Urinary bladder (tissue), 4 donors: ENCODE data around the gene TMEM139. TPM values are rescaled to one million over a fixed set of nuclear protein-coding genes. Genes with fewer than 3 reads are reported as not detected.

ENCODE experiments used
- DNase-seq: peaks from one replicate; pipeline ENCODE4 v3.0.0-alpha.2; 2015; ENCODE audit errors: extremely low spot score
- H3K27ac ChIP-seq: one replicate; pipeline ENCODE4 v1.5.1; 2013; ENCODE audit warnings: low read depth, mild to moderate bottlenecking, moderate library complexity
- H3K36me3 ChIP-seq: one replicate; pipeline ENCODE4 v1.6.1; 2013; ENCODE audit warnings: mild to moderate bottlenecking, moderate library complexity; ENCODE audit not compliant: insufficient read depth
- H3K4me1 ChIP-seq: one replicate; pipeline ENCODE4 v1.6.1; 2013; ENCODE audit warnings: mild to moderate bottlenecking, moderate library complexity; ENCODE audit not compliant: insufficient read depth
- H3K4me3 ChIP-seq: one replicate; pipeline ENCODE4 v1.5.1; 2013; ENCODE audit warnings: low read depth, low read length
- WGBS: extraction: QIAGEN DNeasy Blood & Tissue Kit; methylation state at CpG from one replicate; pipeline ENCODE4 v1.1.7; 2013; 5-methylcytosine and 5-hydroxymethylcytosine counted together
- polyA plus RNA-seq: library from polyadenylated mRNA; stranded (reverse); fragments of 200-250 nt; gene quantifications from one replicate; pipeline ENCODE4 v1.2.3, GENCODE V29; 2013
- total RNA-seq: library from RNA; depleted of rRNA; stranded (reverse); fragments of >200 nt; gene quantifications from one replicate; pipeline ENCODE4 v1.2.3, GENCODE V29; 2014
- donor health status: healthy with polysubstance abuse.
- donor health status: healthy.

The TMEM139 gene
- total and polyA plus RNA-seq, 2 donors = 1.2 to 2.1 TPM

- Histone ChIP-seq H3K4me1 (no peaks in the 10 kb centered on the region), H3K36me3 (peaks cover 2% of the 10 kb centered on the region), H3K27ac (no peak overlapping the region), H3K4me3 (no peak overlapping the region)
- 54% methylated on average over 10 of the region's 10 CpGs for WGBS
- no peak for DNase-seq
Observed at GRCh38 chr7:143305423-143306070, 20.8 kb downstream of the TMEM139 start.

- no peaks in the 10 kb centered on the region for H3K4me1 ChIP-seq
- H3K4me3 ChIP-seq = no peak overlapping the region
- peaks cover 2% of the 10 kb centered on the region for H3K36me3 ChIP-seq
- no peak overlapping the region for H3K27ac ChIP-seq
- 96% methylated on average over 2 of the region's 2 CpGs for WGBS
- no peak for DNase-seq
Observed at GRCh38 chr7:143308632-143309031, 23.9 kb downstream of the TMEM139 start.

GRCh38 chr7:143314127-143314526 is 29.4 kb downstream of the TMEM139 start:
- Histone ChIP-seq H3K27ac (no peak overlapping the region), H3K4me1 (no peaks in the 10 kb centered on the region), H3K36me3 (no peaks in the 10 kb centered on the region), H3K4me3 (no peak overlapping the region)
- no peak for DNase-seq

GRCh38 chr7:143315776-143316175 is 31.0 kb downstream of the TMEM139 start, which contains the start of gene CLCN1:
Gene CLCN1, plus strand, starts transcription at chr7:143316111. Its CDS starts 102 bp downstream, at chr7:143316213.
- no peak within 1 kb of the TSS for H3K27ac ChIP-seq
- DNase-seq = no peak
- WGBS = 75% methylated on average over 5 of the region's 5 CpGs
- no peak within 1 kb of the TSS for H3K4me3 ChIP-seq
- H3K36me3 ChIP-seq = no peaks in the 10 kb centered on the region
- no peaks in the 10 kb centered on the region for H3K4me1 ChIP-seq

- Histone ChIP-seq H3K4me1 (no peaks in the 10 kb centered on the region), H3K4me3 (no peak overlapping the region), H3K36me3 (no peaks in the 10 kb centered on the region), H3K27ac (no peak overlapping the region)
- DNase-seq = no peak
- WGBS = 91% methylated on average over 4 of the region's 4 CpGs
Observed at GRCh38 chr7:143316492-143316891, 31.7 kb downstream of the TMEM139 start.

- no peaks in the 10 kb centered on the region for H3K4me1 ChIP-seq
- peak; percentile 41 for DNase-seq
Observed at GRCh38 chr7:143318661-143319060, 33.9 kb downstream of the TMEM139 start.

GRCh38 chr7:143320620-143321019 is 35.9 kb downstream of the TMEM139 start:
- Histone ChIP-seq H3K4me3 (no peak overlapping the region), H3K36me3 (no peaks in the 10 kb centered on the region), H3K27ac (no peak overlapping the region), H3K4me1 (no peaks in the 10 kb centered on the region)
- 74% methylated on average over 9 of the region's 9 CpGs for WGBS
- no peak for DNase-seq

More at GRCh38 chr7:143318661-143319060, 33.9 kb downstream of the TMEM139 start:
- H3K4me3 ChIP-seq = no peak overlapping the region
- 58% methylated on average over 5 of the region's 5 CpGs for WGBS
- H3K27ac ChIP-seq = no peak overlapping the region
- no peaks in the 10 kb centered on the region for H3K36me3 ChIP-seq

- Histone ChIP-seq H3K4me3 (no peak overlapping the region), H3K36me3 (no peaks in the 10 kb centered on the region), H3K4me1 (no peaks in the 10 kb centered on the region), H3K27ac (no peak overlapping the region)
- WGBS = 97% methylated on average over 10 of the region's 10 CpGs
- no peak for DNase-seq
Observed at GRCh38 chr7:143321242-143321641, 36.5 kb downstream of the TMEM139 start.

- Histone ChIP-seq H3K4me1 (no peaks in the 10 kb centered on the region), H3K36me3 (no peaks in the 10 kb centered on the region), H3K27ac (no peak overlapping the region), H3K4me3 (no peak overlapping the region)
- DNase-seq = no peak
- WGBS = 90% methylated on average over 4 of the region's 4 CpGs
Observed at GRCh38 chr7:143321734-143322133, 37.0 kb downstream of the TMEM139 start.

- WGBS = 71% methylated on average over 23 of the region's 23 CpGs
- H3K36me3 ChIP-seq = no peaks in the 10 kb centered on the region
- DNase-seq = no peak
- H3K27ac ChIP-seq = no peak overlapping the region
- no peaks in the 10 kb centered on the region for H3K4me1 ChIP-seq
- H3K4me3 ChIP-seq = no peak overlapping the region
Observed at GRCh38 chr7:143322760-143323633, 38.2 kb downstream of the TMEM139 start.

GRCh38 chr7:143323653-143324052 is 38.9 kb downstream of the TMEM139 start:
- Histone ChIP-seq H3K4me1 (no peaks in the 10 kb centered on the region), H3K36me3 (no peaks in the 10 kb centered on the region), H3K27ac (no peak overlapping the region), H3K4me3 (no peak overlapping the region)
- DNase-seq = no peak
- 60% methylated on average over 12 of the region's 12 CpGs for WGBS

GRCh38 chr7:143325240-143325639 is 40.5 kb downstream of the TMEM139 start:
- WGBS = 59% methylated on average over 2 of the region's 2 CpGs
- DNase-seq = no peak
- no peak overlapping the region for H3K4me3 ChIP-seq
- H3K36me3 ChIP-seq = no peaks in the 10 kb centered on the region
- no peaks in the 10 kb centered on the region for H3K4me1 ChIP-seq
- H3K27ac ChIP-seq = no peak overlapping the region

- Histone ChIP-seq H3K36me3 (no peaks in the 10 kb centered on the region), H3K27ac (no peak overlapping the region), H3K4me3 (no peak overlapping the region), H3K4me1 (no peaks in the 10 kb centered on the region)
- no peak for DNase-seq
- 92% methylated on average over 5 of the region's 5 CpGs for WGBS
Observed at GRCh38 chr7:143327903-143328302, 43.1 kb downstream of the TMEM139 start.
